Lower leg skin (tissue), 3 donors: ENCODE data around the gene CC2D1A.
"Not testable (repeated sequence)": the region's sequence is repeated elsewhere in the genome, so short reads cannot be mapped to it uniquely, and the experiment has no call there.

Source experiments
- CTCF ChIP-seq, 3 donors: fragments of 450-650 bp; IDR thresholded peaks; one replicate each; pipeline ENCODE4 v1.5.1; 2016; ENCODE audit warnings: antibody characterized with exemption in 3 of 3, mild to moderate bottlenecking in 3 of 3, moderate library complexity in 2 of 3
- POLR2A ChIP-seq, 2 donors: fragments of 450-650 bp; IDR thresholded peaks; one replicate each; pipeline ENCODE4 v1.6.1; 2016 to 2017; ENCODE audit warnings: antibody characterized with exemption in 2 of 2, mild to moderate bottlenecking in 1 of 2, moderate library complexity in 1 of 2

GRCh38 chr19:13971868-13972267 lies 65.9 kb downstream of the CC2D1A start:
- not testable (repeated sequence) for TF ChIP-seq CTCF, POLR2A (IDR thresholded peaks at IDR 0.05)
